NCI-H2107 treated with DMSO at 0.1 percent for 48 hours (cell line): ENCODE results near the gene SLC26A3.

ENCODE experiments used
- DNase-seq: peaks from one replicate; lab custom pipeline; 2025; ENCODE audit not compliant: unreplicated experiment; lab: John Stamatoyannopoulos, UW

Gene SLC26A3

DNA sequence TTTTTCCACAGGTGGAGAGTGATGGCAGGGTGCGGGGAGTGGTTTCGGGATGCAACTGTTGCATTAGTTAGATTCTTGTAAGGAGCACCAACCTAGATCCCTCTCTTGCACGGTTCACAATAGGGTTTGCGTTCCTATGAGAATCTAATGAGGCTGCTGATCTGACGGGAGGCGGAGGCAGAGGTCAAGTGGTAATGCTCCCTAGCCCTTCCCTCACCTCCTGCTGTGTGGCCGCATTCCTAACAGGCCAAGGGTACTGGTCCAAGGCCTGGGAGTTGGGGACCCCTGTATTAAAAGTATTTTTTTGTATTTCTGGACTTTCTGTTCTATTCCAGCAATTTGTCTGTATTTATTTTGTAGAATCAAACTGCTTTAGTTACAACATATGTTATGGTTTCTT is 51.9 kb downstream of the SLC26A3 start:
- DNase-seq, result no peak

DNA sequence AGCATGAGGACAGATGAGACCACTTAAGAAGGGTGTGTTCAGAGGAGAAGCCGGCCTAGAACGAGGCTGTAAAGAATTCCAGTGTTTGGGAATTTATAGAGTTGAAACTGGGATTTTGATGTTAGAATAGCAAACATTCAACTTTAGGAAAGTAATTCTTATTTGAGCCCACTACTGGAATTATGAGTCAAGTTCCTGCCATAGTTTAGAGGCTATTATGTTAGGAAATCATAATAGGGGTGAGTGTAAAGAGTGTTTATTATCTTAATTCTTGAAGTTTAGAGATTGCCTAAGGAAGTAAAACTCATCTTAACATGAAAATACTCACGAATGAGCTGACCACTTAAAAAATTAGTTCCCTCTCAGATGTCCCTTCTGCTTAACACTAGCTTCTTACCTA is 57.0 kb downstream of the SLC26A3 start:
- no peak for DNase-seq

DNA sequence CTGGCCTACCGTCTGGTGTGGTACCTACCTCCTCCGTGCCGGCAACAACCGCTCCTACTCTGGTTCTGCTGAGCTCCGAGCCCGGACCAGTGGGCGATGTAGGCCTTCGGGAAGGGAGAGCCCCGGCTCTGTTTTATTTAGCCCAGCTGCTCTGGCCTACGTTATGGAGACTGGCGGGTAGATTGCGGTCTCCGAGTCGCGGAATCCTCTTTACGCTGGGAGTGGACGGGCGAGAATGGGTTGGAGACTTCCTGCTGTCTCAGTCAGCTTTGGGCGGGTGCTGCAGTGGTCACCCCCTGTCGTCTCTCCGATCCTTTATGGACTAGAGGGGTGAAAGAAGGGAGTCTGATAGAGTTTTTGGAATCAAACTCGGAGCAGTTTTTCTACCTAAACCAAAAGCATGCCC is 58.7 kb downstream of the SLC26A3 start:
- DNase-seq, result no peak

DNA sequence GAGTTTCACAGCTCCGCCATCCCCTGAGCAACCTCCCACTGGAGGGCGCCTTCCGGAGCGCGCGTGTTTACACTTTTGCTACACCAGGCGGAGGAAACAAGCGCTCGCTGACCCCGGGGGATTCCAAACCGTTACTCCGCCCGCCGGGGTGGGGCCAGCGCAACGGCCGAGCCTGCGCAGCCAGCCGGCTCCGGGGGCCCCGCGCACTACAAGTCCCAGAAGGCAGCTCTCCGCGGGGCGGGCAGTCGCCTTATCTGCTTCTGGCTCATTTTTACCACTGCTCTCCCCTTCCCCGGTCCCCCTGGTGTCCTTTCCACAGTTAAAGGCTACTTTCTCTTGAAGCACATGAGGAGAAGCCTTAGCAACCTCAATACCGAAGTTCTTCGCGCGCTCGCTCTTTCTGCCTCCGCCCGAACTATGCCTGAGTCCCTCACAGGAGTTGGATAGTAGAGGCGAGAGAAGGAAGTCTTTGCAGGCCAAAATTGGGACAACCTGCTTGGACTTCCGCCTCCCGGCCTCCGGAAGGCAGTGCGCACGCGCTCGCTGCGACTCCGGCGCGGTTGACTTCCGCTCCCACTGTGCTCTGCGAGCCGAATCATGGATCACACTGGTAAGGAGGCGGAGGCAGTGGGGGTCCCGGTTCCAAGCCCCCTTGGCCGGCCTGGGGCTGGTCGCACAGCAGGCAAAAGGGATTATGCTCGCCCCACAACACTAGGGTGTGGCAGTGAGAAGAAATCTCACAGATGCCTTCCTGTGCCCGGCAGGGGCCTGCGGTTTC is 59.3 kb downstream of the SLC26A3 start, which contains the start of gene CBLL1:
CBLL1 (plus strand) TSS at position 576 of the 778 bp plus-strand sequence; CDS start at position 598, 22 bp downstream.
- peak; percentile 93 for DNase-seq

DNA sequence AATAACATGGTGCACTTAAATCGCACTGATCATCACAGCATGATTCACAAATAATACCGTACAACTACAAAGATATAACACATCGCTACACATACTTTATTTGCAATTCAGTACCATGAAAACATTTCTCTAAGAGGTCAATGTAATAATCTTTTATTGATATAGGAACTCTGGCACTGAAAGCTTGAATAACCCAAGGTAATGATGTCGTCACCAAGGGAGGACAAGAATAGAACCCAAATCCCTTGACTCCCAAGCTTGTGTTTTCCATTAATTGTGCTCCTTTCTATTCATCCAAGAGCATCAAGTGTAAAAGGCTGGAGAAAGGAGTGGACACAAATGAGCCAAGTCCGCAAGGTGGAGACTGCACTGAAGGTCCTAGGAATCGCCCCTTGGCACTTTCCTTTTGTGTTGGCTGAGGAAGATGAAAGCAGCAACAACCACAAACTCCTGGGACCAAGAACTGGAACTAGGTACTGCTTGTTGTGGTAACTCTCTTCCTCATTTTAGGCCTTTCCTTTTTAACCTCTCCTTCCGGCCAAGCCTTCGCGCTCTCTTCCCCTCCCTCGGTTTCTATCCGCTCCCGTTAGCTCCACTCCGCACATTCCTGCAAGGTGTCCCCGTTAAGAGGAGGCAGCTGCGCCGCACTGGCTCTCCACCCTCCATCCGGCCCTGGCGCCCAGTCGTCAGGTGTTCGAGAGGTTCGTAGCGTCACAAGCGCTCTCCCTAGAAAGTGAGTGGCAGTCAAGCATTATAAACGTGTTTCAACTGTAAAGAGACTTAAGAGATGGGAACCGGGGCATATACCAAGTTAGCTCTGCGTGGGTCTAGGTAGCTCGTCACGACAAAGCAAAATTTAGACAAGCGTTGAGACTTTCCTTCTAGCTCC is 60.1 kb downstream of the SLC26A3 start:
- peak; percentile 92 for DNase-seq

DNA sequence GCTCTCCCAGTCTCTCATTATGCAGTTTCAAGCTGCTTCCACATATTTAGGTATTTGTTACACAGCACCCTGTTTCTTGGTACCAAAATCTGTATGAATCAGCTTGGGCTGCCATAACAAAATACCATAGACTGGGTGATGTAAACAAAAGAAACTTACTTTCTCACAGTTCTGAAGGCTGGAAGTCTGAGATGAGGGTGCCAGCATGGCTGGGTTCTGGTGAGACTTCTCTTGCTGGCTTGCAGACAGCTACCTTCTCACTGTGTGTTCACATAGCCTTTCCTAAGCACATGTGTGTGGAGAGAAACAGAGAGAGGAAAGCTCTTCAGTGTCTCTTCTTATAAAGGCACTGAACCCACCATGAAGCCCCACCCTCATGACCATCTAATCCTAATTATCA is 74.7 kb downstream of the SLC26A3 start:
- no peak for DNase-seq

DNA sequence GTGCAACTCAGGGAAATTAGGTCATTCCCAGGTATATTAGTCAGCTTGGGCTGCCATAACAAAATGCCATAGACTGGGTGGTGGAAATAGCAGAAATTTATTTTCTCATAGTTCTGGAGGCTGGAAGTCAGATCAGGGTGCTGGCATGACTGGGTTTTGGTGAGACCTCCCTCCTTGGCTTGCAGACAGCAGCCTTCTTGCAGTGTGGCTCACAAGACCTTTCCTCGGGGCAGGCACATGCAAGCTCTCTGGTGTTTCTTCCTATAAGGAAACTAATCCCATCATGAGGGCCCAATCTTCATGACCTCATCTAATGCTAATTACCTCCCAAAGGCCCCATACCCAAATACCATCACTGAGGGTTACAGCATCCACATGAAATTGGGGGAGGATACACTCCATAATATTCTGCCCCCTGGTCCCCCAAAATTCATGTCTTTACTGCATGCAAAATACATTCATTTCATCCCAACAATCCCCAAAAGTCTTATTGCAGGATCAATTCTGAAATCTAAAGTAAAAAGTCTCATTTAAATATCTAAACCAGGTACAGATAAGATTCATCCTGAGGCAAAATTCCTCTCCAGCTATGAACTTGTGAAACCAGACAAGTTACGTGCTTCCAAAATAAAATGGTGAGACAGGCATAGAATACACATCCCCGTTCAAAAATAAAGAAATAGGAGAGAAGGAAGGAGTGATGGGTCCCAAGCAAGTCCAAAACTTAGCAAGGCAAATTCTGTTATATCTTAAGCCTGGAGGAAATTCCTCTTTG is 76.5 kb downstream of the SLC26A3 start:
- DNase-seq, result no peak

DNA sequence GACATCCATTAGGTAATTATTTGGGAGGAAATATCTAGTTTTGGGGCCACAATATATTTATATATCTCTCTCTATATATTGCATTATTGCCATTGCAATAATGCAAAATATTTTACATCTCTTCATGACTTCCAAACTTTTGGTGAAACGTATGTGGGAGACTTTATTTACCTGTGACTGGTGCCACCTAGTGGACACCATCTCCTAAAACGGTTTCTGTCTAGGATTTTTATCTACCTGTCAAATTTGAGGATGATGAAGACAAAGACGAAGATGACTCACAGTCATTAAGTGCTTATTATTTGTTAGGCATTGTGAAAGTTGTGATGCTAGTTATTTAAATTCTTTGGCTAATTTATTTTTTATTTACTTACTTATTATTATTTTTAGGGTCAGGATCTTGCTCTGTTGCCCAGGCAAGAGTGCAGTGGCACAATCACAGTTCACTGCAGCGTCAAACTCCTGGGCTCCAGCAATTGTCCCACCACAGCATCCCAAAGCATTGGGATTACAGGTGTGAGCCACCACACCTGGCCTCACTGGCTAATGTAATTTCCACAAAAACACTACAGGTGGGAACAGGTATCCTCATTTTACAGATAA is 77.8 kb downstream of the SLC26A3 start:
- peak; percentile 41 for DNase-seq

DNA sequence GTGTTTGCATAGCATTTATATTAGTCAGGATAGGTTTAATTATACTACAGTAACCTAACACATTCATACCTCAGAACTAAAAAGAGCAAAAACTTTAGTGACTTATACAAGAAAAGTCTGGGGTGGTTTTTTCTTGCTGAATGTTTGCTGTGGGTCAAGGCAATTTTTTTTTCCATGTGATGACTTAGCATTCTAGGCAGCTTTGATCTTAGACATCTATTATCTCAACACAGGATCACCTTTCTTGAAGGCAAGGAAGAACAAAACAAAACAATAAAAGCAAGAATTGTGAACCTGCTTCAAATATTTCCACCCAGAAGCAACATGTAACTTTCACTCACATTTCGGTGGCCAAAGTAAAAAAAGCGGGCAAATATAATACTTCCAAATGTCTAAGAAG is 79.8 kb downstream of the SLC26A3 start:
- no peak for DNase-seq

DNA sequence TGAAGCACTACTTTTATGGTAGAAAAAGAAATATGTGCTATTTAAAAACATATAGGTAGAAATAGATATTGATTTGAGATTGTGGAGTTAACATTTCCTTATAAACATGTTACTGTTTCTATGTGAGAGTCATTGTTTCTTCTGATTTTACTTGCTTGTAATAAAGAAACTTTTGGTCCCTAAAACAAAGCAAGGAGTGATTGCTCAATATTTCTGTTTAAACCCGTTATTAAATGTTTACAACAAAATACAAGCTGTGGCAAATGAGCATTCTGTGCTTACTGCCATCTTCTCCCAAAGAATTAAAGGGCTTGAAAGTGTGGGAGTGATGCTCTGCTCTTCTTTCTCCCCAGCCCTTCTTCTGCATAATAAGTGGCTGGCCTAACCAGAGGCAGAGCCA is 81.7 kb downstream of the SLC26A3 start:
- no peak for DNase-seq

DNA sequence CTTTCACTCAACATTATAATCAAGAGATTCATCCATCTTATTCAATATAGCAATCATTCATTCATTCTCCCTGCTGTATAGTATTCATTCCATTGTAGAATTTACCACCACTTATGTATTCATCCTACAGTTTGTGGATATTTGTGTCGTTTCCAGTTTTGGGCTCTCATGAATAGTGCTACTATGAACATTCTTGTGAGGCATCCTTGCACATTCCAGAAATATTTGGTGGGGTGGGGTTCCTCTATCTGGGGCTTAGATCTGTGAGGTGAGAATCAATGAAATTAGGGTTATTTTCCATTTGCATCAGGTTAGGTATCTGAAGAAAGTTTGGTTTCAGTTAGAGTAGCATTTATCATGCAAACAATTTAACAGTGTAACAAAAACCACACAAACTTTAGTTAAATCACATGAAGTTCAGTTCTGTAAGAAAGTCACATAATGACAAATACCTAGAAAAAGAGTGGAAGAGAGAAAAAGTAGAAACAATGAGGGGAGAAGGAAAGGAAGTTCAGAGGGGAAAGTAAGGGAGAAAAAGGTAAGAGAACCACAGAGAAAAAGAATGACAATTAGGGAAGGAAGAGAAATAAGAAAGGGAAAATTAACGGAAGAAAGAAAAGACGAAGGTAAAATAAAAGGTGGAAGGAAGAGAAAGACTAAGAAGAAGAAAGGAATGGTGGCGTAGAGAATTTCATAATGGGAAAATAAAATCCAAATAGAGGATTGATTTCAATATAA is 84.4 kb downstream of the SLC26A3 start:
- DNase-seq, result no peak

DNA sequence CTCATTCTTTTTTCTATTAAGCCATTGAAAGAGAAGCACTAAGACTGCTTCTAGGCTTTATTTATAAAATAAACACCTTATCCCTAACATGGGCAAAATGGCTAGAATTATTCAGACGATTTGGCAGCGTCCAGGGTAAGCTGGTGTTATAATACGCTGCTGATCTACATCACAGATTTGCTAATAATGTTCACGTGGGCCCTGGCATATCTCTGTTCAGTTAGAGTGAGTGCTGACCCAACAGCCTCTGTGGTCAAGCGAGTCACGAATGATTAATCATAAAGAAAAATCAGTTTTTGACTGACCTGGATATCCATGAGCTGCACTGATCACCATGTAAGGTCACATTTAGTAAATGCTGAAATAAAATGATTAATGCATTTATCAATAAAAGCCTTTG is 87.5 kb downstream of the SLC26A3 start:
- DNase-seq, result no peak
